GM19328 (cell line): ENCODE data around the gene KAZN.

Source experiments
- ATAC-seq: cut with Tn5 transposase; IDR thresholded peaks from one replicate; pipeline ENCODE4 v1.9.1; 2021; ENCODE audit warnings: mild to moderate bottlenecking, moderate library complexity; ENCODE audit not compliant: unreplicated experiment

KAZN gene

GRCh38 chr1:15064217-15064929 is 465.9 kb downstream of the KAZN start:
- ATAC-seq = no peak

DNA sequence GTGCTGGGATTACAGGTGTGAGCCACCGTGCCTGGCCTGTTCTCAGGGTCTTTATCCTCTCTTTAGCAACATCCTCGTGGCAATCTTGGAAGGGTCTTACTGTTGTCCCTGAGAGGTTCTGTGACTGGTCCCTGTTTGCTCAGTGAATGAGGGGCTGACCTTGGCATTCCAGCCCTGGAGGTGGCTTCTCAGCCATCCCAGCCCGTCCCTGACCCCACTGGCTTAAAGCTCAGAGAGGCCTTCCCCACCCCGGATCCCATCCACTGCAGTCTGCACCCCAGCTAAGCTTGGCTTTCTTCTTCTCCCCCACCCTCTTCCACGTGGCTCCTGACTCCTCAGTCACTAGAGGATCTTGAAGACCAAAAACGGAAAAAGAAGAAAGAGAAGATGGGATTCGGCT is 466.8 kb downstream of the KAZN start:
- ATAC-seq = no peak

GRCh38 chr1:15065736-15066135 is 467.3 kb downstream of the KAZN start:
- no peak for ATAC-seq

GRCh38 chr1:15066191-15066590 is 467.7 kb downstream of the KAZN start:
- ATAC-seq = no peak

- ATAC-seq = no peak
These were observed 468.7 kb downstream of the KAZN start for GRCh38 chr1:15067148-15067547.

DNA sequence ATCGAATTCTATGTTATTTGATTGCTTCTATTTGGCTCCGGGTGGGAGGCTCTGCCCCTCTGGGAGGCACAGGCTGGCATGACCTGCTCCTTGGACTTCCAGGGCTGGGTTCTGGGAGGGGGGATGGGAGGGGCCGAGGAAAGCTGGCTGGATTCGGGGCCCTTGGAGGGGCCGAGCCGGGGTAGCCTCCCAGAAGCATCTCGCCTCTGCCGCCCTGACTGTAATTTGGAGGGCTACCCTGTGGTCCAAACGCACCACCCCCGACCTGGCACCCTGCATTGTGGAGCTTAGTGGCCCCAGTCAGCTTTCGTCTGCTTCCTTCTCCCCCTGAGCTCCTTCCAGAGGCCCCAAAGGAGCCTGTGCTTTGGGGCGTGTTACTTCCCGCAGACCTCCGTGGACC is 469.7 kb downstream of the KAZN start:
- no peak for ATAC-seq

DNA sequence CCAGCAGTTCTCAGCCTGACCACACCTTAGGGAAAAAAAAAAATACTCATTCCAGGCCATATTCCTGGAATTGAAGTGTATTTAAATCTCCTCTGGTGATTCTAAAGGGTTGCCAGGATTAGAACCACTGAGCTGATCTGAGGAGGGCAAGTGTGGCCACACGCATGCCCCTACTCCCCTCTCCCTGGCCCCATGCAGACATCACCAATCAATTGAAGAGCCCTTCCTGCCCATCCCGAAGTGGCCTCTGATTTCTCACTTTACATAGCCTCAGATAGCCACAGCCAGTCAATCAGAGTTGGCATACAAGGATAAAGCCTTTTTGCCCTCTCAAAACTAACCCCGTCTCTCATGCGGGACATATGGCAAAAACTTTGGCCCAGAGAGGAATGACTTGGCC is 470.5 kb downstream of the KAZN start:
- no peak for ATAC-seq

DNA sequence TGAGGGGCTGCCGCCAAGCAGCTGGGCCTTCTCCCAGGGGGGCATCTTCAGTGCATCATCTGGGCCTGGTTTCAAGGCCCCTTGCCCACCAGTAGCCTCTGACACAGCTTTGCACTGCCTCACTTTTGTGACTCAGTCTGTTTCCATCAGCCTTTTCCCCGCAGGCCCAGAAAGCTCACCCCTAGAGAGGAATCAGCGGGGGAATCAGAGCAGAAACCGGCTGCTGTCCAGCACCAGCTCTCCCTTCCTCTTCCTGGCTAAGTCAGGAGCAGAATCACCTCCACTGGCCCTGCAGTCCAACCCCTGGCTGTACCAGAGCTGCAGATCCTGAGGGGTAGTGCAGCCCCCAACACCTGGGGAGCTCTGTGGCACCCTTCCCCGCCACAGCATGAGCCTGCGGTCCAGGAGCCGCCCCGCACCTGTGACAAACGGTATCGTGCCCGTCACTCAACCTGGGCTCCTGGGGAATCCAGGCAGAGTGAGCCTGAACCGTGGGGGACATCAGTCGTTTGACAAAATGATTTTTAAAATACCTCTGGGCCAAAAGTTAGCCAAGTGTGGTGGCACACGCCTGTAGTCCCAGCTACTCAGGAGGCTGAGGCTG is 471.8 kb downstream of the KAZN start:
- ATAC-seq = no peak

DNA sequence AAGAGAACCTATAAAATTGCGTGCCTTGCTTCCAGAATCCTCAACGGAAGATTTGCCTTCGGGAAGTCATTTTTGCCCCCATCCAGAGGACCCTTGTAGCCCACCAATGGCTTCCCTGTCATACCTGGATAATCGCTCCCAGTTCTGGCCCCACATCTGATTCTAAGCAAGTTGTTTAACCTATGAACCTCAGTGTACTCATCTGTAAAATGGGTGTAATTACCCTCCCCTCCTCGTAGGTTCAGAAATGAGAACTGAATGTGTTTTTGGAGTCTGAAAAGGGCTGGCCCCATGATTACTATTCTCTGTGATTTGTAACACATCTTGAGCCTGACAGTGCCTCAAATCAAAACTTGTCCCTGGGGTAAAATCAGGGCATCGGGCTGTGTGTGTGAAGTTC is 473.5 kb downstream of the KAZN start:
- no peak for ATAC-seq

GRCh38 chr1:15073799-15074308 is 475.4 kb downstream of the KAZN start:
- ATAC-seq = no peak

- ATAC-seq = no peak
These were observed 476.7 kb downstream of the KAZN start for GRCh38 chr1:15075175-15075574.

DNA sequence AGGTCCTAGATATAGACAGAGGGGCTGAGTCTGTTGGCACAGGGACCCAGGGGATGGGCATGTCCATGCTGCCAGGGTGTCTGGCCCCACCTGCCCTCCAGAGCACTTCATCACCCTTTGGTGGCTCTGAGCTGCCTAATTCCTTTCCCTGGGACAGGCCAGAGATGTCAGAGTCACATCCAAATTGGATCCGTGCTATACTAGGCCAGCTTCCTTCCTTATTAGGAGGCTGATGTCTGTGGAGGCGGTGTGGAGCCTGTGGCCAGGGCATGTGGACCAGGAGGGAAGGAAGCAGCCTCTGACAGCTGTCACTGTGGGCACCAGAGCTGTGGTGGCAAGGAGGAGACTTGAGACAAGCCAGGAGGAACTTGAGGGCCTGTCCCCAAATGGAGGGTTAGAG is 477.3 kb downstream of the KAZN start:
- ATAC-seq = no peak

- no peak for ATAC-seq
These were observed 478.3 kb downstream of the KAZN start for GRCh38 chr1:15076807-15077206.

DNA sequence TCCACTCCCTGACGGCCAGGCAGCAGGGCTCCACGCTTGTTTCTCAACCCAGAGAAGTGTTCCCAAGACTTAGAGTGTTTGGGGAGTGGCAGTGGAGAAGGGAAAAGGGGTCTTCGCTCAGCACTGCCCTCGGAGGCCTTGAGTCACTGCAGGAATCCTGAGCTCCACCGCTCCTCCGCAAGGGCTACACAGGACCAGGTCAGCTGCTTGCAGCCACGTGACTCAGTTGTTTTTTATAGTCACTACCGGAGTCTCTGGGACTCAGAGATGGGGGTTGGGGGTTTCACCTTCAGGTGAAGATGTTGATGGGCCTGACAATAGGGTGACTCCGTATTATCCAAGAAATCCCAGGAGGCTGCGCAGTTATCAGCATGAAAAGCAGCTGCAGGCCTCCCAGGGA is 478.9 kb downstream of the KAZN start:
- no peak for ATAC-seq

GRCh38 chr1:15080328-15081007 is 482.0 kb downstream of the KAZN start:
- no peak for ATAC-seq

DNA sequence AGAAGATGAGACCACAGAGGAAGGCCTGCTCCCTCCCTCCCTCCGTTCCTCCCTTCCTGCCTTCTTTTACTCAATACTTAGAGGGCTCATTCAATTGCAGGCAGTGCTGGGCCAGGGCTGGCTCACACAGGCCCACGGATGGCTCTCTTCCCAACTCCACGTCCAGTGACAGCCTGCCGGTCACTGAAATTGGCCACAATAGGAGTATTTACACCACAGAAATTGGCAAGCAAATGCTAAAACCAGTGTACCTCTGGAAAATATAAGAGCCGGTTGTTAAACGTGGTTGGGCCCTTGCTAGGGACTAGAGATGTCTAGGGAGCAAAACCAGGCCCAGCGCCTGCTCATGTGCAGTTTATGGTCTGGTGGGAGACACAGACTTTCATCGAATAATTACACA is 482.6 kb downstream of the KAZN start:
- ATAC-seq = no peak

DNA sequence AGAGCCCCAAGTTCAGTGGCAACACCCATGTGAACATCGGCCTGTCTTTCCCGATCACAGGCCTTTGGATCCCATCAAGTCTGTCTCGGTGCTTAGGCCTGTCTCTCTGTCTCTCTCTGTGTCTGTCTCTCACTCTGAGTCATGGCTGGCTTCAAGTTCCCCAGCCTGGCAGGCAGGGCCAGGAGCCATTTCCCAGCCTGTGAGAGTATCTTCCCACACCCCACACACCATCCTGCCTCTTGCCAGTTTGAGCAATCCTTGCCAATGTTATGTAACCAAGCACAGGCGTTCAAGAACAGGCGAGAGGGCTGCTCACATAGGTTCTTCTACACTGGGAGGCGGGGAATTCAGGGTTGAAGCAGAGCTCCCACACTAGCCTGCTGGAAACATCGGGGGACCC is 485.1 kb downstream of the KAZN start:
- no peak for ATAC-seq

DNA sequence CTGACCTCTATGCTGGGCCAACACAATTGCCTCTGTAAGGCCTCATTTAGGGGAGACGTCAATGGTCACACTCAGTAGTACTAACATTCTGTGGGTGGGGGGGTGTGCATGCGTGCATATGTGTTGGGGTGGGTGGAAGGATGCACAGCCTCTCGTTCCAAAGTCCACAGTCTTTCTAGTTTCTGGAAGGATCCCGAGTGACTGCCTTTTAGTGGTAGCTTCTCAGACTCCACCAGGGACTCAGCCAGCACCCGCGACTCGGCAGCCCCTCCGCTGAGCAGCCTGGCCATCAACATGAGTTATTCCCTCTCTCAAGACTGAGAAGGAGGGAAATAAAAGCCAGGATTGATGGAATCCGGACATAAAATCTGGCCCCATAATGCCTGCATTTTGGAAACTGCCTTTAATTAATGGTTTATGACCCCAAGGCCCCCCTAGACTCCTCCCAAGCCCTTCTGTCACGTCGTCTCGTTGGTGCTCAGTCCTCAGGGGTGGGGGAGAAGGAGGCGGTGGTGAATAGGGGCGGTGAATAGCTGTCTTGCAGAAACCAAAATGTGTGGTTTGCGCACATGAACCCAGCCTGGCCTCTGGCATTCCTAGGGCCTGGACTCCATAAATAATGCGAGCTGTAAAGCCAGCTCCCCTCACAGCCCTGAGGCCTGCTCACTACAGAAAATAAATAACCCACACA is 489.9 kb downstream of the KAZN start:
- no peak for ATAC-seq

- no peak for ATAC-seq
These were observed 490.9 kb downstream of the KAZN start for GRCh38 chr1:15089258-15089992.

DNA sequence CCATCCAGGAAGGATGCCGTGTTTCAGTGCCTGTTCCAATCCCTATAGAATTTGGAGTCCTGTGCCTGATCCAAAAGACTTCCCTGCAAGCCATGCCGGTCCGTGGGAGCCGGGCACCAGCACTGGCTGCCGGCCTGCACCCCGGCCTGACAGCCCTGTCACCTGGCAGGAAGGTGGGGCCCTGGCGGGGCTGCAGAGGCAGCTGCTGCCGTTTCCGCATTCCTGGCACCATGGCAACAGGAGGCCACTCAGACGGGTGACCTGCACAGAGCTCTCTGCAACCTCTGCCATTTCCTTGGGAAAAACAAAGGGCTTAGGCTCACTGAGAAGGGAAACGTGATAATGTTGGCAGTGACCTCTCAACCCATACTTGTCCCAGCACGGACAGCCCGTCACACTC is 491.9 kb downstream of the KAZN start:
- no peak for ATAC-seq

GRCh38 chr1:15094056-15094455 is 495.6 kb downstream of the KAZN start:
- ATAC-seq = no peak
